GM10248 (cell line): ENCODE results near the gene RAPGEF3.

Source experiments
- CTCF ChIA-PET: fragments of 300-600 bp; sonication (Branson Sonifier 250); formaldehyde crosslinking; extraction: SDS; loops from one replicate; lab custom pipeline; 2021; ENCODE audit warnings: antibody characterized with exemption; lab: Yijun Ruan, JAX
- POLR2A ChIA-PET: fragments of 350-650 bp; sonication (Branson Sonifier 250); formaldehyde crosslinking; extraction: SDS; loops from one replicate; lab custom pipeline; 2020; ENCODE audit warnings: antibody characterized with exemption; lab: Yijun Ruan, JAX
- DNase-seq: peaks from one replicate; pipeline ENCODE4 v3.0.0; 2012; ENCODE audit errors: extremely low spot score
- TF ChIP-seq, protein P1 (sequence below): IDR thresholded peaks from 2 replicates; pipeline ENCODE4 v1.5.1; 2012; ENCODE audit warnings: mild to moderate bottlenecking, low read depth; ENCODE audit errors: extremely low read depth, missing control alignments, control extremely low read depth

The RAPGEF3 gene

DNA sequence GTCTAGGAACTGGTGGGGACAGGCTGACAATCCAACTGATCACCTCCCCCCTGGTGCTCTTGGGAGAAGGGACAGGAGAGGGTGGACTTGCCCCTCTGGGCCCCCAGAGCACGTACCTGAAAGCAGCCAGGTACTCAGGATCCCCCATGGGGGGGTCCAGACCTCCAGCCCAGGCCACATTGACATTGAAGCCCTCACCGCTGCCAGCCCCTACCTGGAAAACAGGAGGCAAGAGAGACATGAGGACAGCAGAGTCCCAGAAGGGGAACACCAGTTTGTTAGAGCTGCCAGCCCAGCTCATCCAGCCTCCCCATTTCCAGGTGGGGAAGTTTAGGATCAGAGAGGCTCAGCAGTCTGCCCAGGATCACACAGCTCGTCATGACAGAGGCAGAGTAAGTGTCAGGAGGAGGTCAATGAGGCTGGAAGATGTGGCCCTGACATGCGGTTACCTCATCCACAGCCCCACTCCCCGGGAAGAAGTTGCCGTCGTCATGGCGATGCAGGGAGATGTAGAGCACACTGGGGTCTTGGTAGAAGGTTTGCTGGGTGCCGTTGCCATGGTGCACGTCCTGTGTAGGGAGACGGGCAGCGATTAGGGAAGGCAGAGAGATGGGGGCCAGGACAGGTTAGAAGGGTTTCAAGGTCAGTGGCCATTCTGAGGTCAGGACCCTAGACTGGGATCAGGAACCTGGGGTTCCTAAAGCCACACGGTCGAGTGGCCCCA is 29.1 kb upstream of the RAPGEF3 start:
- CTCF ChIA-PET: interaction anchor here (1.0 to 35.8 kb wide), 9 partner anchors 10 to 61 kb away, joined by 3 to 1524 read pairs (median 5); partner anchors contain the start of genes ENDOU, RPAP3 and SLC48A1
- no peak for DNase-seq
- POLR2A ChIA-PET: no interaction called here
- TF ChIP-seq, protein P1, sequence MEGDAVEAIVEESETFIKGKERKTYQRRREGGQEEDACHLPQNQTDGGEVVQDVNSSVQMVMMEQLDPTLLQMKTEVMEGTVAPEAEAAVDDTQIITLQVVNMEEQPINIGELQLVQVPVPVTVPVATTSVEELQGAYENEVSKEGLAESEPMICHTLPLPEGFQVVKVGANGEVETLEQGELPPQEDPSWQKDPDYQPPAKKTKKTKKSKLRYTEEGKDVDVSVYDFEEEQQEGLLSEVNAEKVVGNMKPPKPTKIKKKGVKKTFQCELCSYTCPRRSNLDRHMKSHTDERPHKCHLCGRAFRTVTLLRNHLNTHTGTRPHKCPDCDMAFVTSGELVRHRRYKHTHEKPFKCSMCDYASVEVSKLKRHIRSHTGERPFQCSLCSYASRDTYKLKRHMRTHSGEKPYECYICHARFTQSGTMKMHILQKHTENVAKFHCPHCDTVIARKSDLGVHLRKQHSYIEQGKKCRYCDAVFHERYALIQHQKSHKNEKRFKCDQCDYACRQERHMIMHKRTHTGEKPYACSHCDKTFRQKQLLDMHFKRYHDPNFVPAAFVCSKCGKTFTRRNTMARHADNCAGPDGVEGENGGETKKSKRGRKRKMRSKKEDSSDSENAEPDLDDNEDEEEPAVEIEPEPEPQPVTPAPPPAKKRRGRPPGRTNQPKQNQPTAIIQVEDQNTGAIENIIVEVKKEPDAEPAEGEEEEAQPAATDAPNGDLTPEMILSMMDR: no peak

DNA sequence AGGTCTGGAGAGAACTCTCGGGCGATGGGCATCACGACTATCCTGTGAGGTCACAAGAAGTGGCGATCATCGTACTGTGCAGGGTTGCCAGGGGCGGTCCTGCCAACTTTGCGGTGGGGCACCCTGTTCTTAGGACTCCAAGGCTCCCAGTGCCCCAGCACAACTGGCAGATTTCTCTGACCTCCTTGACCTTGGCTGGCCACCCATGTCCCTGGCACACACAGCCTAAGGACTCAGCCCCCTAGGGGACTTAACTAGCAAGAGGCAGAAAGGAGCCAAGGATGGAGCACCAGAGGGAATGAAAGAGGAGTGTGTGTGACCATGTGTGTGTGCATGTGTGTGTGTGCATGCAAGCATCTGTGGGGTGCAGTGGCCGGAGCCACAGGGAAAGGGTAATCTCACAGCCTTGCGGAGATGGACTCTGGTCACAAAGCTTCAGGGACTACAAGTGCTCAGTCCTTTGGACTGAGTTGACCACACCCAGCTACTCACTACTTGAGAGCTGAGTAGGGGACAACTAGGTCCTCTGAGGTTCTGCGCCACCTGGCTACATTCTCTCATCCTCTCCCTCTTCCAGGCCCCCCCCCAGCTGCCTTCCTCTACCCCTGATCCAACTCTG is 28.1 kb upstream of the RAPGEF3 start:
- CTCF ChIA-PET: interaction anchor here (1.4 to 35.8 kb wide), 6 partner anchors 10 to 60 kb away, joined by 3 to 1524 read pairs (median 10); partner anchors contain the start of genes ENDOU and RPAP3
- DNase-seq: no peak
- TF ChIP-seq, protein P1: no peak
- POLR2A ChIA-PET: no interaction called here

DNA sequence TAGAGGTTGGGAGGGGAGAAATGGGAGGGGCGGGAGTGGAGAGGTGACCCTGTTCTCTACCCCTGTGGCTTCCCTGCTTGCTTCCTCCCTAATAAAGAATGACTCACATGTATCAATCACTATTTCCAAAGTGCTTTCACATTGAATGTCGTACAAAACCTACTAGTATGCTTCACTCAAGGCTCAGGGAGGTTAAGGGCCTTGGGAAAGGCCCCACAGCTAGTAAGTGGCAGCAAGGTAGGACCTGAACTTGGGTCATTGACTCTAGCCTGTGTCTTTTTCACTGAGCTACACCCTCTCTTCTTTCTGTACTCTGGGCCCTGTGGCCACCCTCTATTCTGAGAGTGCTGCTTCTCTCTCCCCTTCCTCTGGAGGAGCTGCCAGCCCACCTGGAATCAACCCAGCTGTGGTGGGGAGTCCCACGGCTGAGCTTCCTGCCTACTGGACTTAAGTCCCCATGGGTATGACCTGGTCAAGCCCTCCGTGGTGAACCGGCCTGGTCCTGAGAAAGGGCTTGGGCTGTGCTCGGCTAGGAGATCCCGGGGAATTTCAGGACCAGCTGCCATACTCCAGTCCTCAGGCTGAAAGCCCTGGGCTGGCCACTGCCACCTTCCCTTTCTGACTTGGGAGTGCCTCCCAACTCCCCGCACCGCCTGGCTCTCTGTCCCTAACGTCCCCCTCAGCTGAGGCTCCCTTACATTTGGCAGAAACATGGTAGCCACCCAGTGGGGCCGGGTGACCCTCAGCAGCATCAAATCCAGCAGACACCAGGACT is 27.4 kb upstream of the RAPGEF3 start:
- TF ChIP-seq, protein P1: no peak
- no peak for DNase-seq
- ChIA-PET CTCF (interaction anchor here (1.4 to 35.8 kb wide), 6 partner anchors 9 to 60 kb away, joined by 3 to 1524 read pairs (median 10); partner anchors contain the start of genes ENDOU and RPAP3), POLR2A (no interaction called here)

DNA sequence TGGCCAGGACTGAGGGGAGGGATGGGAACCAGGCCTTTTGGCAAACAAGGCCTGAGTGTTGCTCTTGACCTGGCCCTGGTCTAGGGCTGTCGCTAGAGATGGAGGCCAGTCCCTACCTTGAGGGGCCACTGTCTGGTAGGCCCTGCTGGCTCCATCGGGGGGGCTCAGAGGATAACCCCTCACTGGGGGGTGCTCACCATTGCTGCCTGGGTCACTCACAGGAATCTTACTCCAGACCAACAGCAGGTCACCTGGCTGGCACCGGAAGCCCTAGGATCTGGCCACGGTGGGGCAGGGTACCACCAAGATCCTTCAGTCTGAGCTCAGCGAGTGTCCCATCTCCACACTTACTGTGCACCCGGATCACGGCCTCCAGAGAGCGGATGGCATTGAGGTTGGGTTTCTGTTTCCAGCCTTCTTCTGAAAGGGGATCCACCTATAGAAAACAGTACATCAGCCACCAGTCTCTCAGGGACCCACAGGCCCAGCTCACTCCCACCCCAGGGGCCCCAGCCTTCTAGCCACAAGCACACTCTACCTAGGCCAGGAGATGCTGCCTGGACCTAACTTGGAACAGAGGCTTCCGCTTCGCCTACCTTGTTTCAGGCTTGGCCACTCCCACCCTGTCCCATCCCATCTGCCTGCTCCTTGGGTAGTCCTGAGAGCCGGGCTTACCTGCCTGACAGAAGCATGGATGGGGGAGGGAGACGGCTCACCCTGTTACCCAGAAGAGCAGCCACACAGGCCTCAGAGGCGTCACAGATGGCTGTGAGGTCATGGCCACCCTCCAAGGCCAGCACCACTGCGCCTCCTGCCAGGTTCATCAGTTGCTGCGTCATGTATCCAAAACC is 26.6 kb upstream of the RAPGEF3 start:
- TF ChIP-seq, protein P1: no peak
- POLR2A ChIA-PET: no interaction called here
- CTCF ChIA-PET: interaction anchor here (0.8 to 35.8 kb wide), 8 partner anchors 8 to 59 kb away, joined by 3 to 1524 read pairs (median 6); partner anchors contain the start of genes ENDOU and RPAP3
- no peak for DNase-seq

DNA sequence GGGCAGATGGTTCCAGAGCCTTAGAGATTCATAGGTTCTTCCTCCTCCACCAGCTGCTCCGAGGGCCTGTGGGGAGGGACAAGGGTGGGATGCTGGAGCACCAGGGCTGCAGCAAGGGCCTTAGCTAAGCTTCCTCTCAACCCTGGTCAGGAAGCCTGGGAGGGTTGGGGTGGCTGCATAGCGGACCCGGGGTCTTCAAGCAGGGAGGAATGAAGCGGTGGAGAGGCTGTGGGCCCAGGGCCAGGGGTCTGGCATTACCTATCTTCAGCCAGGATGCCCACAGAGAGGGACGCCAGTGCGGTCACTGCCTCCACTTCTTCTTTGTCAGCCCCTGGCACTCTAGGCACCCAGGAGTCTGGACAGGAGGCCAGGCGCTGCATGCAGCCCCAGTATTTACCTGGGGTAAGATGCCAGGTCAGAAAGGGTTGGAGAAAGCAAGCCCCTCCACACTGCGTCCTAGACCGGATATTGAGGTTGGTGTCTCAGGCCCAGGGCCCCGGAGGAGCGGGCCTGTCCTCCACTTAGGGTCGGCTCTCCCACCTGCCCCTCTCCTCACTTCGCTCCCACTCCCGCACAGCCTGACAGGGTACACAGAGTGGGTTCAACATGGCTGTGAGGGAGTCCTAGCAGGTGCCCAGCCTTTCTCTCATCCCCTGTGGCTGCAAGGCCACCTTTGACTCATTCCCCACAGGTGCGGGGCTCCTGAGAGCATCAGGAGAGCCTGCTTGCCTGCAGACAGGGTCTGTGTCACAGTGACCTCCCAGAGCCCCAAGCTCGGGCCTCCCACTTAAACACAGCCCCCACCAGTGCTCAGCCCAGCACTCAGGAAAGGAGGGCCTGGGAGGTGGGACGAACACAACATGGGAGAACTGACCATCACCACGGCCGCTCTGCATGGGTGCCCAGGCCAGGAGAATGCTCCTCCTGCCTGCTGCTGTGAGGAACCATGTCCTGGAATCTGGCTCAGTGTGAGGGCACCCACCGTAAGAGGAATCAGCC is 25.4 kb upstream of the RAPGEF3 start:
- TF ChIP-seq, protein P1: no peak
- DNase-seq: no peak
- ChIA-PET POLR2A (no interaction called here), CTCF (interaction anchor here (1.0 to 35.8 kb wide), 6 partner anchors 17 to 58 kb away, joined by 3 to 1524 read pairs (median 45); partner anchors contain the start of genes ENDOU and RPAP3)
